Lower leg skin (tissue), 4 donors: ENCODE results near the gene USF1. TPM values are rescaled to one million over a fixed set of nuclear protein-coding genes. Genes with fewer than 3 reads are reported as not detected.

Experiments used
- DNase-seq, 2 donors: peaks; one replicate each; pipeline ENCODE4 v3.0.0-alpha.2; 2019; ENCODE audit warnings: low spot score in 2 of 2
- H3K4me3 ChIP-seq: fragments of 200-600 bp; sonication (generic); 2 replicates; pipeline ENCODE4 v1.5.1; 2017; ENCODE audit warnings: mild to moderate bottlenecking, low read depth; ENCODE audit not compliant: poor library complexity, severe bottlenecking
- CTCF ChIP-seq, 3 donors: fragments of 450-650 bp; IDR thresholded peaks; one replicate each; pipeline ENCODE4 v1.5.1; 2016; ENCODE audit warnings: antibody characterized with exemption in 3 of 3, mild to moderate bottlenecking in 3 of 3, moderate library complexity in 2 of 3
- POLR2A ChIP-seq, 2 donors: fragments of 450-650 bp; IDR thresholded peaks; one replicate each; pipeline ENCODE4 v1.6.1; 2016 to 2017; ENCODE audit warnings: antibody characterized with exemption in 2 of 2, mild to moderate bottlenecking in 1 of 2, moderate library complexity in 1 of 2
- WGBS, 2 donors: methylation state at CpG; one replicate each; pipeline ENCODE4 v1.1.5; 2018; 5-methylcytosine and 5-hydroxymethylcytosine counted together
- intact Hi-C: fragments of 100-400 bp; cut with DNase I; formaldehyde crosslinking; loops from one replicate; pipeline ENCODE4 v1.15.0; 2023; ENCODE audit warnings: low total_unique reads
- total RNA-seq, 4 donors: library from RNA; depleted of rRNA; stranded (reverse); fragments of >200 nt; gene quantifications; one replicate each; pipeline ENCODE4 v1.1.0, GENCODE V29; 2016

Gene USF1
- total RNA-seq, 4 donors from 2014 or later = 35.3 to 59.4 (median 43.3) TPM

DNA sequence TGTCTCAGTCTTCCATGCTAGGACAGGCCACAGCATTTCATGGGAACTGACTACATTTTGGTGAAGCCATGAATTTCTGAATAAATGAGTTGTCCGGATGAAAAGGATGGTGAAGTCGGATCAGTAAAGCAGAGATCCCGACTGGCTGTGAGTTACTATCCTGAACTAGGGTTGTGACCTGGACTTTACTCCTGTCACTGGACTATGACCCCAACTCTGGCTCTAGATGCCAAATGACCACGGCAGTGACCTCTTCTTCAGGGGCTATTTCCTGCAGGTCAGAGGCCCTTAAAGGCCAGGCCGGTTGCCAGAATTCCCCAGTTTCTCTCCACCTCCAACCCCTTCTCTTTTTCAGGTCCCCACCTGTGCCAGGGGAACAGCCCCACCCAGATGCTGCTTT, 45.3 kb upstream of the USF1 start:
- no peak for TF ChIP-seq POLR2A (IDR thresholded peaks at IDR 0.05)
- TF ChIP-seq CTCF (IDR thresholded peaks at IDR 0.05) = no peak
- no peak overlapping the region for H3K4me3 ChIP-seq
- WGBS, 2 donors = 88 to 89% methylated on average over 5 of the region's 5 CpGs
- intact Hi-C loops = loop anchor here (10.0 kb wide), 1 partner anchor 366 kb away; no protein-coding TSS in a partner anchor
- no peak for DNase-seq

DNA sequence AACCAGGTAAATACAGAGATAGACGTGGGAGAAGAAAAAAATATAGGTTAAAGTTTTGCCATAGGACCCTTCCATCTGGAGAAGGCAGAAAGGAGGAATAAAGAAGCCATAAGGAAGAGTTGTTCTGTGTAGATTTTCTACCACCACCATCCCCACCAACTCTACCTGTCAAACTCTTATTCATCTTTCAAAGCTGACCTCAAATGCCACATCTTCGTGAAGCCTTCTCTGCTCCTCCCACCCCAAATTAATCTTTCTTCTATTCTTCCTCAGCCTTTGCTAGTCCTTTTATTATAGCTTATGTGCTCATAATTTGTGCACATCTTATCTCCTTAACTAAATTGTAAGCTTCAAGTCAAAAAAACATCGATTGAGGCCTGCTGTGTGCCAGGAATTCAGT, 44.8 kb upstream of the USF1 start:
- TF ChIP-seq CTCF (IDR thresholded peaks at IDR 0.05) (no peak), POLR2A (IDR thresholded peaks at IDR 0.05) (no peak)
- no peak for DNase-seq
- whole genome bisulfite sequencing, 2 donors = 75 to 77% methylated on average over 3 of the region's 3 CpGs
- intact Hi-C loops = loop anchor here (10.0 kb wide), 1 partner anchor 366 kb away; no protein-coding TSS in a partner anchor
- H3K4me3 ChIP-seq = no peak overlapping the region

DNA sequence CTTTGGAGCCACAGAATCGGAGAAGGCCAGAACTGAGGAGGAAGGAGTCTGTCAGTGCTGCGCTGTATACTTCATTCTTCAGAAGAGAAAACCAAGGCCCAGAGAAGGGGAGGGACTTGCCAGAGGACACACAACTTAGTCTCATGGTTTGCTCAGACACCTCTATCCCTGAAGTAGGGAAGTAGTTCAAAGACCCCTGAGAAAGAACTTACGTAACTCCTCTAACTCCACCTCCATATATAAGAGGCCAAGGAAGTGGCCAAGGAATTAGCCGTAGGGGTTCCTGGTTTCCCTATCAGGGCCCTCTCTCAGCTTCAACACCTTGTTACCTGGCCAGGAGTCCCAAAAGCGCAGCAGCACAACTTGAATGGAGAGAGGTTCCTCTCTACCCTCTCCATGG, 44.2 kb upstream of the USF1 start:
- WGBS, 2 donors = 90 to 91% methylated on average over 5 of the region's 5 CpGs
- intact Hi-C loops = loop anchor here (10.0 kb wide), 1 partner anchor 365 kb away; no protein-coding TSS in a partner anchor
- no peak for TF ChIP-seq POLR2A (IDR thresholded peaks at IDR 0.05)

DNA sequence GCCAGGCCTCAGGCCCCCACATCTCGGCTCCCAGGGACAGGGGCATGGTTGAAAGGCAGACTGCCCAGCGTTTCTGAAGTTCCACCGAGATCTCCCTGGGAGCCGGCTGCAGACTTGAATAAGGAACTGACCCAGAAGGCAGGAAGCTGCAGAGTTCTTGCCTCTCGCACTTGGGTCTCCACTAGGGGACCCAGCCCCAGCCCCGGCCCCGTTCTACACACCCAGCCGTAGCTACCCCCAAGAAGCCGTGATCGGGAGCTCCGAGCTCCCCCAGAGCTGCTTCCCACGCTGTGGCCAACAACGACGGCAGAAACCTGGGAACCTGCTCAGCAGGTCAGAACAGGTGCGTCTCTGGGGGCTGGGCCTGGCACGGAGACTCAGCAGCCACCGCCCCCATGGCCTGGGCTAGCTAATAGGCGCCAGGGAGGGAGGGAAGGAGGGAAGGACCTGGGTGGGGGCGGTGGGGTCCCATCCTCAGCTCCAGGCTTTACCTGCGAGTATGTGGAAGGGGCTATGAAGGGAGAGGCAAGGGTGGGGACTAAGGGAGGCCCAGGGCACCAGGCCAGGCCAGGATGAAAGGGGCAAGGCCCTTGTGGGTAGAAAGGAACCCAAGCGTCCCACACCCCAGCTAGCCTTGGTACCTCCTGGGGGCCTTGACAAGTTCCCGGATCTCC, 43.6 kb upstream of the USF1 start, which contains the start of gene NECTIN4:
Gene NECTIN4, minus strand, starts transcription at position 308 of the 674 bp plus-strand sequence. Its CDS starts 262 bp downstream, at position 46.
- TF ChIP-seq CTCF (IDR thresholded peaks at IDR 0.05) (no peak), POLR2A (IDR thresholded peaks at IDR 0.05) (no peak)
- peak within 1 kb of the TSS; percentile 18 for H3K4me3 ChIP-seq
- DNase-seq = peak in 1 of 2 donors; percentile 89
- intact Hi-C loops = no loop called here
- WGBS, 2 donors = 40 to 50% methylated on average over 15 to 21 of the region's 22 CpGs

More for the DNA sequence above, 44.2 kb upstream of the USF1 start:
- no peak overlapping the region for H3K4me3 ChIP-seq
- DNase-seq = no peak

DNA sequence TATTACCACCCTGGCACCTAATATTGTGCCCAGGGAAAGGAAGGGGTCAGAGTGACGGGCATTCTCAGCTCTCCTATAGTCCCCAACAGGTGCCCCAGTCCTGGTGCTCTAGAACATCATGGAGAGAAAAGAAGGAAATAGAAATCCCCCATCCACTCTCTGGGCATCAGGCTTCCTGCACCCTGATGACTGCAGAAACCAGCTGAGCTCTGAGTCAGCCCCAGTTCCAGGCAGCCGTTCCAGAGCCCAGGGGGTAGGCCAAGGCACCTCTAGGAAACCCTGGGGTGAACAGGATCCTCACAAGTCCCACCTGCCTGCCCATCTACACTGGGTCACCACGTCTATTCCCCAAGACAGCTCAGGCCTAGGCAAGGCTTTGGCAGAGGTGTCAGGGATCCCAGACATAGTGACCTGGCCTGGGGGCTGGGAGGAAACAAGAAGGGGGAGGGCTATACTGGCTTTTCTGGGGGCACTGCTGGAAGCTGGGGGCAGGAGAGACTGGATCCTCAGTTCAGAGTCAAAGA, 42.9 kb upstream of the USF1 start:
- DNase-seq = peak in 1 of 2 donors; percentile 81
- 51 to 58% methylated on average over 3 of the region's 3 CpGs for WGBS, 2 donors
- no peak for TF ChIP-seq POLR2A (IDR thresholded peaks at IDR 0.05)
- TF ChIP-seq CTCF (IDR thresholded peaks at IDR 0.05) = no peak
- H3K4me3 ChIP-seq = peak overlapping the region; percentile 18
- intact Hi-C loops = no loop called here

DNA sequence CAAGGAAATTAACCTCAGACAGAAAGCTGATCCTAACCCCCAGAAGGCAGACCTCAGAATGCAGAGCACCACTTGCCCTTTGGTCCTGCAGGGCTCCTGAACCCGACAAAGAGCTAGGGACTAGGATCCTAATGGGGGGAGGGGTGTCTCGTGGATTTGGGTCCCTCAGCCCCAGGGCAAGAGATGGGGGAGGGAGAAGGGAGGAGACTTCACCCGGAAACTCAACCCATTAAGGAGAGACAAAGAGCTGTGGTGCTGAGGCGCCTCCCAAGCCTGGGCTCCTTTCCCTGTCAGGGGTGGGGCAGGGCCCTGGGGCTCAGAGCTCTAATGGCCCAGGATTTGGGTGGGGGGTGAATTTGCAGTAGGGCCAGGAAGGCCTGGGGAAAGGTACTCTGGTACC, 40.7 kb upstream of the USF1 start:
- intact Hi-C loops = no loop called here
- no peak for DNase-seq
- no peak overlapping the region for H3K4me3 ChIP-seq
- 34 to 38% methylated on average over 4 of the region's 4 CpGs for WGBS, 2 donors
- TF ChIP-seq CTCF (IDR thresholded peaks at IDR 0.05) = no peak
- no peak for TF ChIP-seq POLR2A (IDR thresholded peaks at IDR 0.05)
